Glutamatergic neuron (in vitro differentiated cells): ENCODE measurements around the gene TIPRL. TPM values are rescaled to one million over a fixed set of nuclear protein-coding genes. Genes with fewer than 3 reads are reported as not detected.

Experiments
- DNase-seq: peaks from one replicate; pipeline ENCODE4 v3.0.0; 2022
- H3K27ac Mint-ChIP-seq: one replicate; pipeline ENCODE4 v1.8.0; 2020; ENCODE audit warnings: mild to moderate bottlenecking, mixed read lengths, inconsistent platforms; ENCODE audit not compliant: unreplicated experiment
- H3K27me3 Mint-ChIP-seq: one replicate; pipeline ENCODE4 v1.8.0; 2020; ENCODE audit warnings: mild to moderate bottlenecking, moderate library complexity, mixed read lengths, inconsistent platforms; ENCODE audit not compliant: unreplicated experiment
- H3K36me3 Mint-ChIP-seq: one replicate; pipeline ENCODE4 v1.8.0; 2020; ENCODE audit warnings: mild to moderate bottlenecking, mixed read lengths, inconsistent platforms; ENCODE audit not compliant: unreplicated experiment
- H3K4me1 Mint-ChIP-seq: one replicate; pipeline ENCODE4 v1.8.0; 2020; ENCODE audit warnings: mild to moderate bottlenecking, low read depth, mixed read lengths, inconsistent platforms; ENCODE audit not compliant: unreplicated experiment
- H3K4me3 Mint-ChIP-seq: one replicate; pipeline ENCODE4 v1.8.0; 2020; ENCODE audit warnings: mild to moderate bottlenecking, mixed read lengths, inconsistent platforms; ENCODE audit not compliant: unreplicated experiment
- H3K9me3 Mint-ChIP-seq: one replicate; pipeline ENCODE4 v1.8.0; 2020; ENCODE audit warnings: mild to moderate bottlenecking, moderate library complexity, mixed read lengths, inconsistent platforms; ENCODE audit not compliant: unreplicated experiment
- CTCF ChIP-seq: fragments of 200-600 bp; sonication (generic); IDR thresholded peaks from one replicate; pipeline ENCODE4 v1.5.0; 2021; ENCODE audit not compliant: partially characterized antibody, unreplicated experiment
- total RNA-seq: library from RNA; stranded (reverse); fragmentation: NEBNext Ultra II Directional; extraction: Animal tissue kit (Norgen Biotek cat#: 25700); gene quantifications from one replicate; pipeline ENCODE4 v1.2.1, GENCODE V29; 2021; ENCODE audit not compliant: unreplicated experiment

TIPRL gene
- total RNA-seq, 1 donor from 2014 or later, result 27.8 TPM

GRCh38 chr1:168155910-168156309 is 22.9 kb upstream of the TIPRL start:
- peaks cover 7% of the 10 kb centered on the region for H3K9me3 Mint-ChIP-seq
- no peak for TF ChIP-seq CTCF
- no peaks in the 10 kb centered on the region for H3K4me1 Mint-ChIP-seq
- peaks cover 2% of the 10 kb centered on the region for H3K27me3 Mint-ChIP-seq
- no peak overlapping the region for H3K27ac Mint-ChIP-seq
- H3K36me3 Mint-ChIP-seq, result peaks cover 30% of the 10 kb centered on the region
- DNase-seq, result no peak
- H3K4me3 Mint-ChIP-seq, result no peak overlapping the region

GRCh38 chr1:168157638-168158037 is 21.1 kb upstream of the TIPRL start:
- H3K36me3 Mint-ChIP-seq, result peaks cover 30% of the 10 kb centered on the region
- peaks cover 8% of the 10 kb centered on the region for H3K9me3 Mint-ChIP-seq
- no peaks in the 10 kb centered on the region for H3K4me1 Mint-ChIP-seq

GRCh38 chr1:168159251-168159650 is 19.5 kb upstream of the TIPRL start:
- Mint-ChIP-seq H3K9me3 (peaks cover 10% of the 10 kb centered on the region), H3K36me3 (peaks cover 30% of the 10 kb centered on the region), H3K4me3 (no peak overlapping the region), H3K4me1 (no peaks in the 10 kb centered on the region), H3K27ac (no peak overlapping the region), H3K27me3 (peaks cover 2% of the 10 kb centered on the region)
- no peak for TF ChIP-seq CTCF
- no peak for DNase-seq

More at GRCh38 chr1:168157638-168158037, 21.1 kb upstream of the TIPRL start:
- H3K4me3 Mint-ChIP-seq, result no peak overlapping the region
- DNase-seq, result no peak
- H3K27ac Mint-ChIP-seq, result no peak overlapping the region
- H3K27me3 Mint-ChIP-seq, result peaks cover 2% of the 10 kb centered on the region
- no peak for TF ChIP-seq CTCF

- Mint-ChIP-seq H3K4me3 (no peak overlapping the region), H3K36me3 (peaks cover 30% of the 10 kb centered on the region), H3K9me3 (peaks cover 10% of the 10 kb centered on the region), H3K27ac (no peak overlapping the region), H3K4me1 (no peaks in the 10 kb centered on the region), H3K27me3 (peaks cover 2% of the 10 kb centered on the region)
- TF ChIP-seq CTCF, result no peak
- no peak for DNase-seq
Measured at GRCh38 chr1:168159979-168160378, 18.8 kb upstream of the TIPRL start.

GRCh38 chr1:168161459-168161858 is 17.3 kb upstream of the TIPRL start:
- peaks cover 12% of the 10 kb centered on the region for H3K9me3 Mint-ChIP-seq
- H3K4me3 Mint-ChIP-seq, result no peak overlapping the region
- H3K27me3 Mint-ChIP-seq, result peaks cover 2% of the 10 kb centered on the region
- TF ChIP-seq CTCF, result no peak
- no peaks in the 10 kb centered on the region for H3K4me1 Mint-ChIP-seq
- H3K36me3 Mint-ChIP-seq, result peaks cover 30% of the 10 kb centered on the region
- H3K27ac Mint-ChIP-seq, result no peak overlapping the region
- peak; percentile 22 for DNase-seq
